Right ventricle myocardium superior (tissue), 1 donor: Measurements from ENCODE around the gene PLXND1. TPM values are rescaled to one million over a fixed set of nuclear protein-coding genes. Genes with fewer than 3 reads are reported as not detected.
"Not testable (repeated sequence)": the region's sequence is repeated elsewhere in the genome, so short reads cannot be mapped to it uniquely, and the experiment has no call there.

Source experiments
- ATAC-seq: fragments of 200-7000 bp; cut with Tn5 transposase; one replicate; pipeline ENCODE4 v1.9.1; 2020; ENCODE audit warnings: mild to moderate bottlenecking; ENCODE audit not compliant: poor library complexity
- DNase-seq: peaks from one replicate; pipeline ENCODE4 v3.0.0-alpha.2; 2020
- intact Hi-C: fragments of 100-400 bp; cut with DNase I; formaldehyde crosslinking; loops from one replicate; pipeline ENCODE4 v1.11.2; 2022
- total RNA-seq: library from RNA; stranded (reverse); fragmentation: NEBNext Ultra II Directional; extraction: Animal tissue kit (Norgen Biotek cat#: 25700); gene quantifications from one replicate; pipeline ENCODE4 v1.2.1, GENCODE V29; 2021
- donor health status: DM: no; HTN: yes; CAD: no; lungs with severe emphysema.

Gene PLXND1
- total RNA-seq, 1 donor from 2014 or later: 53.1 TPM

GRCh38 chr3:129545951-129546350, 60.5 kb downstream of the PLXND1 start:
- intact Hi-C loops: not testable (repeated sequence)

GRCh38 chr3:129543999-129544398, 62.5 kb downstream of the PLXND1 start:
- intact Hi-C loops: no loop called here
- DNase-seq (no peak), ATAC-seq (no peak)

More at GRCh38 chr3:129545951-129546350, 60.5 kb downstream of the PLXND1 start:
- not testable (repeated sequence) for DNase-seq, ATAC-seq

DNA sequence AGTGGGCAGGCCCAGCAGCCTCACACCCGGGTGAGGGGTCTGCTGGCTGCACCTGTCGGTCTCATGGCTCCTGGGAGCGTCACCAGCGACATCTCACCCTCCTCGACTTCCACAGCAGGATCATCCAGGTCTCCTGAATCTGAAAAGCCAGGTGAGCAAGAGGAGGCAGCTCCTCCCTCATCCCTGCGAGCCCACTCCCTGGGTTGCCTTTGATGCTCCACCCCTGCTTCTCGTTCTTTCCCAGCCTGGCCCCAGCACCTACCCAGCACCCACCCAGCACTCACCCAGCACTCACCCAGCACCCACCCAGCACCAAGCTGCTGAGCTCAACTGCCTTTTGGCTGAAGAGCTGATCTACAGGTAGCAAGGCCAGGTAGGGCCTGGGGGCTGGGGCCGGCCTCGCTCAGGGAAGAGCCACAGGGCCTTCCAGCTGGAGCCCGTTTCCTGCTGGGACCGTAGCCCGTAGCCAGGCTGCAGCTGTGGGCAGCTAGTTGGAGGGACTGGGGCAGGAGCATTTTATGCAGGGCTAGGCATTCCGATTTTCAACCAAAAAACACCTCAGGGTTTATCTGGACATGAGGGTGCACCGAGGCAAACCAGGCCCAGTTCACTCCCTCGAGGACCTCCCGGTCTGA, 63.2 kb downstream of the PLXND1 start, which contains the start of gene H1-8:
Gene H1-8, plus strand, starts transcription at position 20 of the 635 bp plus-strand sequence. Its CDS starts 44 bp downstream, at position 64.
- intact Hi-C loops: no loop called here
- DNase-seq (no peak), ATAC-seq (no peak)

- ATAC-seq (no peak), DNase-seq (no peak)
- intact Hi-C loops: no loop called here
These were observed 63.7 kb downstream of the PLXND1 start for GRCh38 chr3:129542747-129543146.

DNA sequence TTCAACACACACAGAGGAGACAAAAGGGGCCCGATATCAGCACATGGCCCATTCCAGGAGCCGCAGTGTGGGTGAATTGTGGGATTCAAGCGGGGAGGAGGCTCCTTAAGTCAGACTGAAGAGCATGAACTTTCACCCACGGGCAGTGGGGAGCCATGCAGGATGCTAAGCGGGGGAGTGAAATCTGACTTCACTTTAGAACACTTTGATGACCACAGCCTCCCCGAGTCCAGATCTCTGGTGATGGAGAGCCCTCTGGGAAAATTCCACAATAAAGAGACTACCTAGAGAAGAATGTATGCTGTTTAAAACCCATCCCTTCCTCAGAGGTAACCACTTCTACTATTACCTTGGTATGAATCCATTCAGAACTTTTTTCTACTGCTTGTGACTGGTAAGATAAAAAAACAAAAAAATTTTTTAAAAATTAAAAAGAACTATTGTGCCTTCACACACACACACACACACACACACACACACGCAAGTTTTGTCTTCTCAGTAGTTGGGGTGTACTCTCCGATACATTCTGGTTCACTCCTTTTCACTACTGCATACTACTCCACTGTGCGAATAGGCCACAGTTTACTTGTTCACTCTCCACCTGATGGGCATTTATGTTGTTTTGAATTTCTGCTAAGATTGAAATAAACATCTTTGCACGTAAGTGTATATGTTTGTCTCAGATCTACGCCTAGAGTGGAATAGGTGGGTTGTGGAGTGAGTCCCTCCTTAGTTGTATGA, 65.5 kb downstream of the PLXND1 start:
- no peak for DNase-seq
- intact Hi-C loops: no loop called here
- ATAC-seq: no peak

GRCh38 chr3:129539206-129539605, 67.3 kb downstream of the PLXND1 start:
- intact Hi-C loops: no loop called here
- ATAC-seq (no peak), DNase-seq (no peak)

DNA sequence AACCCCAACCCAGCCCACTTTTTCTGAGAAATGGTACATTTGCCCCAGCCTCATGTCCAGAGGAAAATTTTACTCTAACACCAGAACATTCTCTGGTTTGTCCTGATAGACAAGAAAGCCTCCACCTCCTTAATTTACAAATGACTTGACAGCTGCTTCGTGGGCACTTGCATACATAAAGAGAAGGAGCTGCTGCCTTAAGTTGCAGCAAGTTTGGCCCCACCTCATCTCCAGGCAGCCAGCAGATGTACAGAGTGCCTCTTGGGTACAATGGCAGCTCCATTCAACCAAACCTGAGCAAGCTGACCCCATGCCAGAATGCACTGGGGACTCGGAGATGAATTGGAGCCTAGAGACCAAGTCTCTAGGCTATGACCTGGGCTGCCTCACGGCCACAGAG, 69.7 kb downstream of the PLXND1 start:
- intact Hi-C loops: no loop called here
- ATAC-seq: no peak
- no peak for DNase-seq

DNA sequence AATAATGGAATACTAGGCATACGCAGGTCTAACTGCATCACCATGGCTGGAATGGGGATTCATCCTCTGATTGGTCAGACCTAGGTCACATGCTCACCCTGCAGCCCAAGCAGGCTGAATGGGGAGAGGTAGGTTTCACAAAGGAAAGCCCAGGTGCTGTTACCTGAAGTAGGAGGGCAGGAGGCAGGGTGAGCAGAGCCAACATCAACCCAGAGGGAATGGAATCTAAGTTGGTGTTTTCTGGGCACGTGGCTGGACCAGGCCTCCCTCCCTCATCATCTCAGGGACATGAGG, 70.2 kb downstream of the PLXND1 start:
- intact Hi-C loops: no loop called here
- no peak for DNase-seq
- ATAC-seq: no peak

- ATAC-seq (no peak), DNase-seq (no peak)
- intact Hi-C loops: no loop called here
These were observed 71.4 kb downstream of the PLXND1 start for GRCh38 chr3:129535075-129535474.

DNA sequence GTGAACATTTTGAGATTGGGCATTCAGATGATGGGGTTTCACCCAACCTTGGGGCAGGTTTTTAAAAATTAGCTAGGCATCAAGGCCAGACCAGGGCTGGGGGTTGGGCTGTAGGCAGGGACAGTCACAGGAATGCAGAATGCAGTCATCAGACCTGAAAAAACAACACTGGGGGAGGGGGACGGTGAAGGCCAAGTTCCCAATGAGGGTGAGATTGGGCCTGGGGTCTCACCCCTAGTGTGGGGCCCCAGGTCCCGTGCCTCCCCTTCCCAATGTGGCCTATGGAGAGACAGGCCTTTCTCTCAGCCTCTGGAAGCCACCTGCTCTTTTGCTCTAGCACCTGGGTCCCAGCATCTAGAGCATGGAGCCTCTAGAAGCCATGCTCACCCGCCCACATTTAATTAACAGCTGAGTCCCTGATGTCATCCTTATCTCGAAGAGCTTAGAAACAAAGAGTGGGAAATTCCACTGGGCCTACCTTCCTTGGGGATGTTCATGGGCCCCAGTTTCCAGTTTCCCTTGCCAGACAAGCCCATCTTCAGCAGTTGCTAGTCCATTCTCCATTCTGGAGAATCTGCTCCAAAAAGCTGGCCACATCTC, 71.9 kb downstream of the PLXND1 start:
- DNase-seq: no peak
- intact Hi-C loops: no loop called here
- ATAC-seq: no peak

DNA sequence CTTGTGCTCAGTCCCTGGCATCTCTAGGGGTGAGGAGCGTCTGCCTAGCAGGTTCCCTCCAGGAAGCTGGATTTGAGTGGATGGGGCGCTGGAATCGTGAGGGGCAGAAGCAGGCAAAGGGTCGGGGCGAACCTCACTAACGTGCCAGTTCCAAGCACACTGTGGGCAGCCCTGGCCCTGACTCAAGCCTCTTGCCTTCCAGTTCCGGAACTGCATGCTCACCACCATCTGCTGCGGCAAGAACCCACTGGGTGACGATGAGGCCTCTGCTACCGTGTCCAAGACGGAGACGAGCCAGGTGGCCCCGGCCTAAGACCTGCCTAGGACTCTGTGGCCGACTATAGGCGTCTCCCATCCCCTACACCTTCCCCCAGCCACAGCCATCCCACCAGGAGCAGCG, 73.1 kb downstream of the PLXND1 start:
- DNase-seq (no peak), ATAC-seq (no peak)

GRCh38 chr3:129532261-129532660, 74.2 kb downstream of the PLXND1 start:
- ATAC-seq (no peak), DNase-seq (no peak)
- intact Hi-C loops: no loop called here

More for the DNA sequence above, 73.1 kb downstream of the PLXND1 start:
- intact Hi-C loops: no loop called here

DNA sequence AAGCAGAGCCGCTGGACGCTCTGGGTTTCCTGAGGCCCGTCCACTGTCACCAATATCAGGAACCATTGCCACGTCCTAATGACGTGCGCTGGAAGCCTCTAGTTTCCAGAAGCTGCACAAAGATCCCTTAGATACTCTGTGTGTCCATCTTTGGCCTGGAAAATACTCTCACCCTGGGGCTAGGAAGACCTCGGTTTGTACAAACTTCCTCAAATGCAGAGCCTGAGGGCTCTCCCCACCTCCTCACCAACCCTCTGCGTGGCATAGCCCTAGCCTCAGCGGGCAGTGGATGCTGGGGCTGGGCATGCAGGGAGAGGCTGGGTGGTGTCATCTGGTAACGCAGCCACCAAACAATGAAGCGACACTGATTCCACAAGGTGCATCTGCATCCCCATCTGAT, 74.8 kb downstream of the PLXND1 start:
- ATAC-seq (no peak), DNase-seq (no peak)
- intact Hi-C loops: no loop called here

DNA sequence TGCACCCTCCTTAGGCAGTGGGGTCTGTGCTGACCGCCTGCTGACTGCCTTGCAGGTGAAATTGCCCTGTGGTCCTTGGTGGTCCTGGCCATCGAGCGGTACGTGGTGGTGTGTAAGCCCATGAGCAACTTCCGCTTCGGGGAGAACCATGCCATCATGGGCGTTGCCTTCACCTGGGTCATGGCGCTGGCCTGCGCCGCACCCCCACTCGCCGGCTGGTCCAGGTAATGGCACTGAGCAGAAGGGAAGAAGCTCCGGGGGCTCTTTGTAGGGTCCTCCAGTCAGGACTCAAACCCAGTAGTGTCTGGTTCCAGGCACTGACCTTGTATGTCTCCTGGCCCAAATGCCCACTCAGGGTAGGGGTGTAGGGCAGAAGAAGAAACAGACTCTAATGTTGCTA, 75.7 kb downstream of the PLXND1 start:
- intact Hi-C loops: no loop called here
- DNase-seq: no peak
- ATAC-seq: no peak

DNA sequence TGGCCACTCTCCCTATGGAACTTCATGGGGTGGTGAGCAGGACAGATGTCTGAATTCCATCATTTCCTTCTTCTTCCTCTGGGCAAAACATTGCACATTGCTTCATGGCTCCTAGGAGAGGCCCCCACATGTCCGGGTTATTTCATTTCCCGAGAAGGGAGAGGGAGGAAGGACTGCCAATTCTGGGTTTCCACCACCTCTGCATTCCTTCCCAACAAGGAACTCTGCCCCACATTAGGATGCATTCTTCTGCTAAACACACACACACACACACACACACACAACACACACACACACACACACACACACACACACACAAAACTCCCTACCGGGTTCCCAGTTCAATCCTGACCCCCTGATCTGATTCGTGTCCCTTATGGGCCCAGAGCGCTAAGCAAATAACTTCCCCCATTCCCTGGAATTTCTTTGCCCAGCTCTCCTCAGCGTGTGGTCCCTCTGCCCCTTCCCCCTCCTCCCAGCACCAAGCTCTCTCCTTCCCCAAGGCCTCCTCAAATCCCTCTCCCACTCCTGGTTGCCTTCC, 76.2 kb downstream of the PLXND1 start:
- no peak for DNase-seq
- intact Hi-C loops: no loop called here
- no peak for ATAC-seq

- no peak for DNase-seq
- ATAC-seq: no peak
- intact Hi-C loops: no loop called here
These were observed 76.9 kb downstream of the PLXND1 start for GRCh38 chr3:129529436-129530210.

- DNase-seq (no peak), ATAC-seq (no peak)
- intact Hi-C loops: no loop called here
These were observed 77.8 kb downstream of the PLXND1 start, which contains the start of gene RHO for GRCh38 chr3:129528589-129529100. Gene RHO (plus strand): TSS chr3:129528639. CDS start chr3:129528734, 95 bp downstream.

GRCh38 chr3:129527262-129527661, 79.2 kb downstream of the PLXND1 start:
- DNase-seq (no peak), ATAC-seq (no peak)
- intact Hi-C loops: no loop called here
